EL (cell line): Measurements from ENCODE around the gene ART5.
"Not testable (repeated sequence)": the region's sequence is repeated elsewhere in the genome, so short reads cannot be mapped to it uniquely, and the experiment has no call there.

ENCODE experiments used
- DNase-seq: peaks from one replicate; pipeline ENCODE4 v3.0.0-alpha.2; 2016

Gene ART5

GRCh38 chr11:3616721-3617460, 24.9 kb downstream of the ART5 start:
- no peak for DNase-seq

- no peak for DNase-seq
Observed at GRCh38 chr11:3615998-3616397, 25.8 kb downstream of the ART5 start.

- no peak for DNase-seq
Observed at GRCh38 chr11:3614742-3615171, 27.0 kb downstream of the ART5 start.

- no peak for DNase-seq
Observed at GRCh38 chr11:3613998-3614741, 27.6 kb downstream of the ART5 start.

GRCh38 chr11:3611976-3612678, 29.7 kb downstream of the ART5 start:
- DNase-seq, result no peak

- no peak for DNase-seq
Observed at GRCh38 chr11:3610846-3611245, 30.9 kb downstream of the ART5 start.

GRCh38 chr11:3609416-3610265, 32.2 kb downstream of the ART5 start:
- DNase-seq, result peak; percentile 57

GRCh38 chr11:3605771-3606203, 36.0 kb downstream of the ART5 start:
- DNase-seq, result no peak

GRCh38 chr11:3605283-3605662, 36.5 kb downstream of the ART5 start:
- DNase-seq, result no peak

- DNase-seq, result no peak
Observed at GRCh38 chr11:3604167-3604566, 37.6 kb downstream of the ART5 start.

GRCh38 chr11:3600201-3600600, 41.6 kb downstream of the ART5 start:
- not testable (repeated sequence) for DNase-seq

- DNase-seq, result not testable (repeated sequence)
Observed at GRCh38 chr11:3597743-3598142, 44.0 kb downstream of the ART5 start.

GRCh38 chr11:3591326-3591725, 50.5 kb downstream of the ART5 start:
- DNase-seq, result not testable (repeated sequence)

- DNase-seq, result not testable (repeated sequence)
Observed at GRCh38 chr11:3590193-3590592, 51.6 kb downstream of the ART5 start.

GRCh38 chr11:3588776-3589175, 53.0 kb downstream of the ART5 start:
- not testable (repeated sequence) for DNase-seq
